GM19397 (cell line): ENCODE data around the gene SLC37A1.

Source experiments
- ATAC-seq: cut with Tn5 transposase; IDR thresholded peaks from one replicate; pipeline ENCODE4 v1.9.1; 2021; ENCODE audit warnings: mild to moderate bottlenecking, moderate library complexity; ENCODE audit not compliant: unreplicated experiment

SLC37A1 gene

GRCh38 chr21:42503711-42504110, 9.9 kb upstream of the SLC37A1 start:
- no peak for ATAC-seq

- peak; percentile 84 for ATAC-seq
These were observed 8.4 kb upstream of the SLC37A1 start for GRCh38 chr21:42505090-42505726.

- no peak for ATAC-seq
These were observed 6.2 kb upstream of the SLC37A1 start for GRCh38 chr21:42507418-42507817.

GRCh38 chr21:42508371-42508770, 5.3 kb upstream of the SLC37A1 start:
- ATAC-seq: no peak

- ATAC-seq: no peak
These were observed 4.4 kb upstream of the SLC37A1 start for GRCh38 chr21:42509244-42509643.

GRCh38 chr21:42512346-42513034, 1.2 kb upstream of the SLC37A1 start:
- no peak for ATAC-seq

- ATAC-seq: peak; percentile 38
These were observed 582 bp downstream of the SLC37A1 start for GRCh38 chr21:42513985-42514882.

GRCh38 chr21:42514883-42515228, 1.2 kb downstream of the SLC37A1 start:
- ATAC-seq: no peak

- ATAC-seq: no peak
These were observed 2.3 kb downstream of the SLC37A1 start for GRCh38 chr21:42515708-42516502.

GRCh38 chr21:42518215-42518614, 4.6 kb downstream of the SLC37A1 start:
- ATAC-seq: no peak

- no peak for ATAC-seq
These were observed 5.0 kb downstream of the SLC37A1 start for GRCh38 chr21:42518626-42519025.

GRCh38 chr21:42520628-42521253, 7.1 kb downstream of the SLC37A1 start:
- no peak for ATAC-seq

- no peak for ATAC-seq
These were observed 7.7 kb downstream of the SLC37A1 start for GRCh38 chr21:42521384-42521783.

- no peak for ATAC-seq
These were observed 8.2 kb downstream of the SLC37A1 start for GRCh38 chr21:42521805-42522204.

GRCh38 chr21:42522271-42522670, 8.6 kb downstream of the SLC37A1 start:
- ATAC-seq: no peak

GRCh38 chr21:42522771-42523170, 9.1 kb downstream of the SLC37A1 start:
- ATAC-seq: no peak

- no peak for ATAC-seq
These were observed 9.6 kb downstream of the SLC37A1 start for GRCh38 chr21:42523211-42523610.

GRCh38 chr21:42523941-42524340, 10.3 kb downstream of the SLC37A1 start:
- no peak for ATAC-seq

GRCh38 chr21:42524341-42525028, 10.8 kb downstream of the SLC37A1 start:
- peak; percentile 76 for ATAC-seq

- ATAC-seq: peak; percentile 20
These were observed 11.5 kb downstream of the SLC37A1 start for GRCh38 chr21:42525029-42525581.
